Measurements from ENCODE around the gene ABLIM3.

ABLIM3 gene

DNA sequence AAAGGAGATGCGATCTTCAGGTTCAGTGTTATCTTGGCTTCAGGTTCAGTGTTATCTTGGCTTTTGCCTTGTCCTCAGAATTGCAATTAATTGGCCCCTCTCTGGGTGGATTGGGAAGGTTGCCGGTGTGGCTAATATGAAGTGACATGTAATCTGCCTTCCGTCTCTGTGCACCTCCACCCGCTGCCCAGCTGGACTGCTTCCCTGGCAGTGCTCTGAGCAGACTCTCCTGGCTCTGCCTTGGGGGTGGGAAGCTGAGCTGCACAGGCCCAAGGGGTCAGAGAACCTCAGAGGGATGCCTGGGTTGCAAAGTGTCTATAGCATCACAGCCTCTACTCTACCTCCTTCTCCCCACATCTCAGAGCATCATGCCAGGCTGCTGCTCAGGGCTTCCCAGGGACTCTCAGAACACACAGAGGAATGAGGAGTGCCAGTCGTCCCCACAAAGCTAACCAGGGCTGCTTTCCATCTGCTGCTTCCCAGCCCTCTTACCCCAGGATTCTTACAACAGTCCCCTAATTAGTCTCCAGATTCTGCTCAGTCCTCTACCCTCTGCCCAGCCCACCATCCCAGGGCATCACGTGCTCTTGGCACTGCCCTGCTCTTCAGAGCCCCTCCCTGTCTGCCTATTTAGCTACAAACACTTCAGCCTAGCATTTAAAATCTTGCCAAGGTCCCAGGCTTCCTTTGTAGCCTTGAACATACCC, 76.0 kb downstream of the ABLIM3 start:
- no peak overlapping the region for H2AFZ ChIP-seq (ENCODE audit: low read length, unreplicated experiment)
- H3K4me3 ChIP-seq (ENCODE audit: low read depth, low read length): no peak overlapping the region
- peaks cover 55% of the 10 kb centered on the region; the same call in 1 of the 2 replicates for H3K36me3 ChIP-seq (ENCODE audit: insufficient read depth, low read length)
- peaks cover 5% of the 10 kb centered on the region for H3K79me2 ChIP-seq (ENCODE audit: control insufficient read depth, insufficient read depth, low read length, unreplicated experiment)
- H3K27ac ChIP-seq (ENCODE audit: low read depth, low read length): no peak overlapping the region
- peaks cover 51% of the 10 kb centered on the region for H3K4me1 ChIP-seq (ENCODE audit: control insufficient read depth, insufficient read depth, low read length, unreplicated experiment)
- no peaks in the 10 kb centered on the region for H3K27me3 ChIP-seq (ENCODE audit: insufficient read depth, low read length)

DNA sequence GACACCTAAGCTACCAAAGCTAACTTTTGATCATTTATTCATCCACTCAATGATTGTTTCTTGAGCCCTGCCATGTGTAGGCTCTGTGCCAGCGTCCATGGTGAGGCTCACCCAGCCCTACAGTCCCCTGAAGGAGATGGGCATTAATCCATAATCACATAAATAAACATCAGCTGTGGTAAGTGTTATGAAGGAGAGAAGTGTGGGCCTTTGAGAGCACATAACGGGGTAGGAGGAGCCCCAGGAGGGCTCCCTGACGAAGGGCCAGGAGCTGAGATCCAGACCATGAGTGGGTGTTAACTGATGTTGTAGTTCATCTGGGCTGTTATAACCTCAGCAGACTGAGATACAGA, 76.5 kb downstream of the ABLIM3 start:
- peaks cover 54% of the 10 kb centered on the region; the same call in 1 of the 2 replicates for H3K36me3 ChIP-seq (ENCODE audit: insufficient read depth, low read length)
- H3K27me3 ChIP-seq (ENCODE audit: insufficient read depth, low read length): no peaks in the 10 kb centered on the region

DNA sequence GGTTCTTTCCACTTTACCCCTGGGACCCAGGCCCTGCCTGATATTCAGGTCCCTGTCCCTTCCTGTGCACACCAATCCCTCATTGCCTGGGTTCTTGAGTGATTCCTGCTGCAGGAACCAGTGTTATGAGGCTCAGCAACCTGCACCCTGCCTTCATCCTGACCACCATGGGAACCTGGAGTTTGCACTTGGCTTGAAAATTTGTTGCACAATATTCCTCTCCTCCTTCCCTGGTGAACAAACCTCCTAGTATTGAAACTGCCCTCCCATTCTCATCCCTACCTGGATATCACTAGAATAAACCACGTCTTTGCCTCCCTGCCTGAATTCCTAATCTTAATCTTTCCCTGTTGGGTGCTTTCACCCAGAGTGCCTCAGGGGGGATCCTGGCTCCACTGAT, 78.3 kb downstream of the ABLIM3 start:
- no peaks in the 10 kb centered on the region for H3K27me3 ChIP-seq (ENCODE audit: insufficient read depth, low read length)
- H3K27ac ChIP-seq (ENCODE audit: low read depth, low read length): 0 out of 2 replicates have a peak overlapping the region, but pooled peaks have one; percentile 63
- H3K4me3 ChIP-seq (ENCODE audit: low read depth, low read length): no peak overlapping the region
- no peak overlapping the region for H2AFZ ChIP-seq (ENCODE audit: low read length, unreplicated experiment)
- peaks cover 8% of the 10 kb centered on the region for H3K79me2 ChIP-seq (ENCODE audit: control insufficient read depth, insufficient read depth, low read length, unreplicated experiment)
- peaks cover 39% of the 10 kb centered on the region for H3K4me1 ChIP-seq (ENCODE audit: control insufficient read depth, insufficient read depth, low read length, unreplicated experiment)
- H3K36me3 ChIP-seq (ENCODE audit: insufficient read depth, low read length): peaks cover 43% of the 10 kb centered on the region; the same call in 1 of the 2 replicates

More for the DNA sequence above, 76.5 kb downstream of the ABLIM3 start:
- no peak overlapping the region for H2AFZ ChIP-seq (ENCODE audit: low read length, unreplicated experiment)
- no peak overlapping the region for H3K27ac ChIP-seq (ENCODE audit: low read depth, low read length)
- H3K4me1 ChIP-seq (ENCODE audit: control insufficient read depth, insufficient read depth, low read length, unreplicated experiment): peaks cover 46% of the 10 kb centered on the region
- peaks cover 5% of the 10 kb centered on the region for H3K79me2 ChIP-seq (ENCODE audit: control insufficient read depth, insufficient read depth, low read length, unreplicated experiment)
- no peak overlapping the region for H3K4me3 ChIP-seq (ENCODE audit: low read depth, low read length)

GRCh38 chr5:149220750-149221149, 79.5 kb downstream of the ABLIM3 start:
- peaks cover 8% of the 10 kb centered on the region for H3K79me2 ChIP-seq (ENCODE audit: control insufficient read depth, insufficient read depth, low read length, unreplicated experiment)
- H2AFZ ChIP-seq (ENCODE audit: low read length, unreplicated experiment): no peak overlapping the region
- no peak overlapping the region for H3K4me3 ChIP-seq (ENCODE audit: low read depth, low read length)
- H3K27ac ChIP-seq (ENCODE audit: low read depth, low read length): peak overlapping the region; percentile 63
- H3K4me1 ChIP-seq (ENCODE audit: control insufficient read depth, insufficient read depth, low read length, unreplicated experiment): peaks cover 27% of the 10 kb centered on the region
- no peaks in the 10 kb centered on the region for H3K27me3 ChIP-seq (ENCODE audit: insufficient read depth, low read length)
- peaks cover 38% of the 10 kb centered on the region; the same call in 1 of the 2 replicates for H3K36me3 ChIP-seq (ENCODE audit: insufficient read depth, low read length)

- Histone ChIP-seq H3K36me3 (ENCODE audit: insufficient read depth, low read length) (peaks cover 35% of the 10 kb centered on the region; the same call in 1 of the 2 replicates), H3K79me2 (ENCODE audit: control insufficient read depth, insufficient read depth, low read length, unreplicated experiment) (peaks cover 8% of the 10 kb centered on the region), H3K4me1 (ENCODE audit: control insufficient read depth, insufficient read depth, low read length, unreplicated experiment) (peaks cover 23% of the 10 kb centered on the region), H3K4me3 (ENCODE audit: low read depth, low read length) (no peak overlapping the region), H3K27ac (ENCODE audit: low read depth, low read length) (peak overlapping the region; percentile 63), H3K27me3 (ENCODE audit: insufficient read depth, low read length) (no peaks in the 10 kb centered on the region), H2AFZ (ENCODE audit: low read length, unreplicated experiment) (no peak overlapping the region)
Measured at GRCh38 chr5:149221326-149221725, 80.0 kb downstream of the ABLIM3 start.

- H3K79me2 ChIP-seq (ENCODE audit: control insufficient read depth, insufficient read depth, low read length, unreplicated experiment): peaks cover 7% of the 10 kb centered on the region
- H3K27ac ChIP-seq (ENCODE audit: low read depth, low read length): peak overlapping the region; percentile 63; the same call in 1 of the 2 replicates
- no peaks in the 10 kb centered on the region for H3K27me3 ChIP-seq (ENCODE audit: insufficient read depth, low read length)
- H3K4me3 ChIP-seq (ENCODE audit: low read depth, low read length): no peak overlapping the region
- peaks cover 28% of the 10 kb centered on the region for H3K4me1 ChIP-seq (ENCODE audit: control insufficient read depth, insufficient read depth, low read length, unreplicated experiment)
- H2AFZ ChIP-seq (ENCODE audit: low read length, unreplicated experiment): no peak overlapping the region
- peaks cover 30% of the 10 kb centered on the region; the same call in 1 of the 2 replicates for H3K36me3 ChIP-seq (ENCODE audit: insufficient read depth, low read length)
Measured at GRCh38 chr5:149221731-149222342, 80.5 kb downstream of the ABLIM3 start.

GRCh38 chr5:149223081-149223848, 82.0 kb downstream of the ABLIM3 start:
- Histone ChIP-seq H3K4me1 (ENCODE audit: control insufficient read depth, insufficient read depth, low read length, unreplicated experiment) (peaks cover 43% of the 10 kb centered on the region), H2AFZ (ENCODE audit: low read length, unreplicated experiment) (no peak overlapping the region), H3K27me3 (ENCODE audit: insufficient read depth, low read length) (no peaks in the 10 kb centered on the region), H3K79me2 (ENCODE audit: control insufficient read depth, insufficient read depth, low read length, unreplicated experiment) (peaks cover 3% of the 10 kb centered on the region), H3K27ac (ENCODE audit: low read depth, low read length) (0 out of 2 replicates have a peak overlapping the region, but pooled peaks have one; percentile 0), H3K4me3 (ENCODE audit: low read depth, low read length) (no peak overlapping the region), H3K36me3 (ENCODE audit: insufficient read depth, low read length) (peaks cover 18% of the 10 kb centered on the region; the same call in 1 of the 2 replicates)

DNA sequence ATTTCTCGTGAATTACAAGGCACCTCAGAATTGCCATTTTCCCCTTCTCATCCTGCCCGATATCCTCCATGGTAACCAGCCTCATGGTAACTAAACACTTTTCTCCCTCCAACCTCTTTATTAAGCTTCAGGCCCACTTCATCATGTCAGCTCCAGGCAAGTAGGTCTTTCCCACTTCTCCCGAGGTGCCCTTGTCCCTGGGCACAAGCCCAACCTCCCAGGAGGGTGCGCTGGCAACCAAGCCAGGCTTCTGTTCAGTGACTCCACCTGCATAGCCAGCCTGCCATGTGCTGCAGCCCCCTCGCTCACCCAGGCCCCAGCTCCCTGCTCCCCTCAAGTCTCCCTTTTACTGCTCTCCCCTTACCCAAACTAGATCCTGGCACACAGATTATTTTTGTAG, 83.0 kb downstream of the ABLIM3 start:
- Histone ChIP-seq H3K27ac (ENCODE audit: low read depth, low read length) (no peak overlapping the region), H3K4me1 (ENCODE audit: control insufficient read depth, insufficient read depth, low read length, unreplicated experiment) (peaks cover 51% of the 10 kb centered on the region), H2AFZ (ENCODE audit: low read length, unreplicated experiment) (no peak overlapping the region), H3K36me3 (ENCODE audit: insufficient read depth, low read length) (peaks cover 16% of the 10 kb centered on the region; the same call in 1 of the 2 replicates), H3K4me3 (ENCODE audit: low read depth, low read length) (no peak overlapping the region), H3K79me2 (ENCODE audit: control insufficient read depth, insufficient read depth, low read length, unreplicated experiment) (peaks cover 3% of the 10 kb centered on the region), H3K27me3 (ENCODE audit: insufficient read depth, low read length) (no peaks in the 10 kb centered on the region)

GRCh38 chr5:149227168-149227826, 86.0 kb downstream of the ABLIM3 start:
- Histone ChIP-seq H2AFZ (ENCODE audit: low read length, unreplicated experiment) (no peak overlapping the region), H3K4me1 (ENCODE audit: control insufficient read depth, insufficient read depth, low read length, unreplicated experiment) (peaks cover 34% of the 10 kb centered on the region), H3K27ac (ENCODE audit: low read depth, low read length) (peak overlapping the region; percentile 61), H3K79me2 (ENCODE audit: control insufficient read depth, insufficient read depth, low read length, unreplicated experiment) (peaks cover 8% of the 10 kb centered on the region), H3K36me3 (ENCODE audit: insufficient read depth, low read length) (peaks cover 7% of the 10 kb centered on the region), H3K4me3 (ENCODE audit: low read depth, low read length) (no peak overlapping the region), H3K27me3 (ENCODE audit: insufficient read depth, low read length) (no peaks in the 10 kb centered on the region)

DNA sequence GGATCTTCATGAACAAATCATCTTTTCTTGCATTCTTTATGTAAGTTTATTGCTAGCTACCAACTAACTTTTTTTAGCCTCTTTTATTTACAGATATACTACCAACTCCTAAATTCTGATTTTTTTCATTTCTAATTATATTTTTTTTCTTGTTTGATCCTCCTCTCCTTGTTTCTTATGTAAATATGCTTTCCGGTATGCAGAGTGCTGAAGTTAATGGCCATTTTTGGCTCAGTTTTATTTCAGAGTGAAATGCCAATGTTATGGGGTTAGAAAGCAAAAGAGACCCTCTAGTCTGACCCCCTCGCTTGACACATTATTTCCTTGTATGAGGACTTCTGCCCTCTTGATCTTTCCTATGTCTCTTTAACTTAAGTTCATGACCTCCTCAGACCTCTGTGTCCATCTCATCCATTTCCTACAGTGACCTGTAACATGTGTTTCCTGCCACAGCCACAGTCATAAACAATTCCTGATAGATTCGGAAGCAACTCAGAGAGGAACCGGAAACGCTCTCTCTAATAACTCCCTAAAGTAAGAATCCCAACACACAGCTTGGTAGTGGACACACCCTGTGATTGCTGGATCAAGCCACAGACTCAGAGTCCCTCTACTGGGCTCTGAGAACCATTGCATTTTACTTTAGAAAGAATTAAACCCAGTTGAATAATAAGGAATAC, 87.5 kb downstream of the ABLIM3 start:
- Histone ChIP-seq H3K4me1 (ENCODE audit: control insufficient read depth, insufficient read depth, low read length, unreplicated experiment) (peaks cover 34% of the 10 kb centered on the region), H2AFZ (ENCODE audit: low read length, unreplicated experiment) (no peak overlapping the region), H3K4me3 (ENCODE audit: low read depth, low read length) (no peak overlapping the region), H3K27ac (ENCODE audit: low read depth, low read length) (peak overlapping the region; percentile 61), H3K79me2 (ENCODE audit: control insufficient read depth, insufficient read depth, low read length, unreplicated experiment) (peaks cover 8% of the 10 kb centered on the region), H3K36me3 (ENCODE audit: insufficient read depth, low read length) (peaks cover 15% of the 10 kb centered on the region), H3K27me3 (ENCODE audit: insufficient read depth, low read length) (no peaks in the 10 kb centered on the region)
